Raji (cell line): ENCODE data around the gene ZBTB20.

Experiments
- POLR2A ChIP-seq: IDR thresholded peaks from 2 replicates; pipeline ENCODE4 v1.6.1; 2011; ENCODE audit warnings: low read depth, low read length, control low read depth; ENCODE audit not compliant: insufficient read depth

The ZBTB20 gene

GRCh38 chr3:114615523-114616085 is 531.5 kb downstream of the ZBTB20 start:
- no peak for TF ChIP-seq POLR2A

- TF ChIP-seq POLR2A, result no peak
These were observed 537.0 kb downstream of the ZBTB20 start for GRCh38 chr3:114609973-114610630.

GRCh38 chr3:114608293-114608692 is 538.8 kb downstream of the ZBTB20 start:
- no peak for TF ChIP-seq POLR2A

- no peak for TF ChIP-seq POLR2A
These were observed 540.8 kb downstream of the ZBTB20 start for GRCh38 chr3:114606336-114606735.

- TF ChIP-seq POLR2A, result no peak
These were observed 546.5 kb downstream of the ZBTB20 start for GRCh38 chr3:114600571-114600970.

GRCh38 chr3:114597871-114598270 is 549.2 kb downstream of the ZBTB20 start:
- no peak for TF ChIP-seq POLR2A

GRCh38 chr3:114597012-114597411 is 550.1 kb downstream of the ZBTB20 start:
- no peak for TF ChIP-seq POLR2A

GRCh38 chr3:114596147-114596546 is 550.9 kb downstream of the ZBTB20 start:
- no peak for TF ChIP-seq POLR2A

GRCh38 chr3:114595522-114596028 is 551.5 kb downstream of the ZBTB20 start:
- TF ChIP-seq POLR2A, result no peak

GRCh38 chr3:114590309-114591047 is 556.6 kb downstream of the ZBTB20 start:
- TF ChIP-seq POLR2A, result no peak

GRCh38 chr3:114587986-114588385 is 559.1 kb downstream of the ZBTB20 start:
- no peak for TF ChIP-seq POLR2A

- no peak for TF ChIP-seq POLR2A
These were observed 561.0 kb downstream of the ZBTB20 start for GRCh38 chr3:114586119-114586518.

GRCh38 chr3:114585687-114586086 is 561.4 kb downstream of the ZBTB20 start:
- no peak for TF ChIP-seq POLR2A

- TF ChIP-seq POLR2A, result no peak
These were observed 562.2 kb downstream of the ZBTB20 start for GRCh38 chr3:114584734-114585371.

GRCh38 chr3:114582929-114583328 is 564.2 kb downstream of the ZBTB20 start:
- TF ChIP-seq POLR2A, result no peak
